HepG2 (cell line): ENCODE results near the gene HS3ST5. TPM values are rescaled to one million over a fixed set of nuclear protein-coding genes. Genes with fewer than 3 reads are reported as not detected.
A peak's percentile ranks its signal among the peaks of the same experiment; 100 is the strongest.

Experiments
- ATAC-seq: fragments of 200-7000 bp; cut with Tn5 transposase; 3 replicates; pipeline ENCODE4 v1.9.1; 2020; ENCODE audit warnings: mild to moderate bottlenecking, moderate library complexity
- BruUV-seq: library from RNA; stranded (reverse); fragments of 400-500 nt; replicated peaks from 2 replicates; lab custom pipeline; 2021; lab: Mats Ljungman, UMichigan
- CTCF ChIA-PET: fragments of 300-600 bp; formaldehyde crosslinking; extraction: SDS; loops from one replicate; lab custom pipeline; 2021; ENCODE audit warnings: low total read pairs, inconsistent platforms, low intra/inter-chr PET ratio; lab: Yijun Ruan, JAX
- POLR2A ChIA-PET: fragments of 350-600 bp; sonication (Branson Sonifier 250); formaldehyde crosslinking; loops from one replicate; lab custom pipeline; 2020; ENCODE audit warnings: antibody characterized with exemption, inconsistent platforms; lab: Yijun Ruan, JAX
- DNase-seq: peaks from one replicate; pipeline ENCODE4 v3.0.0-alpha.2; 2015; ENCODE audit warnings: low spot score
- FAIRE-seq: peaks from 3 replicates; lab custom pipeline; 2011; peaks lifted over from hg19 to GRCh38; lab: Jason Lieb, UNC
- H2AFZ ChIP-seq: one replicate; pipeline ENCODE4 v1.6.1; 2011; ENCODE audit warnings: low read length, inconsistent platforms
- H3K27ac ChIP-seq: fragments of 300-600 bp; 3 replicates; pipeline ENCODE4 v1.8.0; 2011; ENCODE audit warnings: mixed run types, mild to moderate bottlenecking, mixed read lengths, low read length, inconsistent platforms; ENCODE audit not compliant: insufficient read depth; ENCODE audit errors: extremely low read length
- H3K27me3 ChIP-seq, 2 experiments: fragments of 200-600 bp in 1 of 2; 2 replicates in 1 of 2; 3 replicates in 1 of 2; pipeline versions ENCODE4 v1.6.0 to v1.8.0; 2011; ENCODE audit warnings: low read length in 2 of 2, mild to moderate bottlenecking in 2 of 2, moderate library complexity in 2 of 2, inconsistent platforms in 1 of 2; ENCODE audit not compliant: insufficient read depth in 2 of 2, control insufficient read depth in 1 of 2
- H3K36me3 ChIP-seq, 2 experiments: fragments of 200-600 bp in 1 of 2; replicated peaks in 1 of 2; 2 replicates in 1 of 2; 3 replicates in 1 of 2; pipeline versions ENCODE4 v1.5.1 to v1.8.0; 2011; ENCODE audit warnings: low read length in 2 of 2, inconsistent platforms in 1 of 2; ENCODE audit not compliant: insufficient read depth in 2 of 2, control insufficient read depth in 1 of 2
- H3K4me1 ChIP-seq: 2 replicates; pipeline ENCODE4 v1.5.1; 2012; ENCODE audit warnings: low read length, inconsistent platforms; ENCODE audit not compliant: insufficient read depth
- H3K4me2 ChIP-seq: 2 replicates; pipeline ENCODE4 v1.6.0; 2011; ENCODE audit warnings: low read depth, low read length, inconsistent platforms
- H3K4me3 ChIP-seq, 3 experiments: fragments of 200-600 bp in 1 of 3; sonication (generic), shearing (Covaris generic) in 1 of 3; replicated peaks in 1 of 3; 2 replicates each; pipeline ENCODE4 v1.5.1; 2011 to 2016; ENCODE audit warnings: low read length in 3 of 3, inconsistent platforms in 2 of 3, low read depth in 2 of 3, mild to moderate bottlenecking in 2 of 3, control low read depth in 1 of 3, mixed read lengths in 1 of 3; ENCODE audit not compliant: insufficient read depth in 1 of 3
- H3K79me2 ChIP-seq: one replicate; pipeline ENCODE4 v1.6.1; 2011; ENCODE audit warnings: low read length, inconsistent platforms; ENCODE audit not compliant: insufficient read depth
- H3K9ac ChIP-seq: 2 replicates; pipeline ENCODE4 v1.6.0; 2011; ENCODE audit warnings: mild to moderate bottlenecking, low read depth, low read length, inconsistent platforms; ENCODE audit not compliant: insufficient read depth
- H3K9me3 ChIP-seq: 2 replicates; pipeline ENCODE4 v1.5.1; 2012; ENCODE audit warnings: mild to moderate bottlenecking, low read length
- H4K20me1 ChIP-seq: 2 replicates; pipeline ENCODE4 v1.6.0; 2011; ENCODE audit warnings: inconsistent platforms, mild to moderate bottlenecking, low read length, moderate library complexity; ENCODE audit not compliant: insufficient read depth
- DNMT3B ChIP-seq: conservative IDR thresholded peaks from 2 replicates; pipeline ENCODE4 v1.6.1; 2016; ENCODE audit warnings: missing biosample characterization, control low read depth
- HNF4A ChIP-seq: sonication (generic); formaldehyde crosslinking; IDR thresholded peaks from 2 replicates; pipeline ENCODE4 v1.4.0; 2020; ENCODE audit warnings: missing genetic modification reagents
- MAFF ChIP-seq: IDR thresholded peaks from 2 replicates; pipeline ENCODE4 v1.6.1; 2011; ENCODE audit warnings: low read depth, low read length, improper control_type of control experiment
- MAFK ChIP-seq, 2 experiments: IDR thresholded peaks in 1 of 2; conservative IDR thresholded peaks in 1 of 2; 2 replicates each; pipeline ENCODE4 v1.6.1; 2011; ENCODE audit warnings: improper control_type of control experiment in 2 of 2, low read length in 2 of 2
- MBNL3 ChIP-seq: fragments of 250-450 bp; sonication (Bioruptor Pico); conservative IDR thresholded peaks from 2 replicates; pipeline ENCODE4 v1.8.0; 2022; ENCODE audit warnings: mild to moderate bottlenecking, inconsistent platforms
- PAF1 ChIP-seq: IDR thresholded peaks from 2 replicates; pipeline ENCODE4 v1.6.1; 2016; ENCODE audit warnings: missing genetic modification reagents, missing compliant biosample characterization
- ZIK1 ChIP-seq: sonication (generic); formaldehyde crosslinking; IDR thresholded peaks from 2 replicates; pipeline ENCODE4 v1.5.0; 2020; ENCODE audit warnings: mild to moderate bottlenecking, low read depth, missing genetic modification reagents, borderline replicate concordance
- ZNF530 ChIP-seq: sonication (generic); formaldehyde crosslinking; IDR thresholded peaks from 2 replicates; pipeline ENCODE4 v1.5.0; 2020; ENCODE audit warnings: low read depth, mild to moderate bottlenecking, missing genetic modification reagents
- WGBS: methylation state at CpG from one replicate; pipeline ENCODE4 v1.1.6; 2017; ENCODE audit warnings: low lambda C conversion rate; 5-methylcytosine and 5-hydroxymethylcytosine counted together
- in situ Hi-C: cut with HindIII; loops from 2 replicates; pipeline ENCODE4 v1.10.0; 2017; ENCODE audit warnings: low pct_unique_long_range_greater_than_20kb; ENCODE audit not compliant: extremely low pct_ligation_motif_present
- intact Hi-C: fragments of 100-400 bp; cut with micrococcal nuclease; formaldehyde crosslinking; loops from one replicate; pipeline ENCODE4 v1.10.0; 2022; ENCODE audit not compliant: unreplicated experiment
- polyA plus RNA-seq, 8 experiments: library from polyadenylated mRNA; depleted of rRNA in 3 of 8; stranded (reverse) in 7 of 8; unstranded in 1 of 8; fragments of >200 nt; fragmentation: Illumina TruSeq in 4 of 8; extraction: Trizol in 4 of 8; gene quantifications; 2 replicates each; pipeline versions ENCODE4 v1.2.1 to v1.2.3, GENCODE V29; 2011 to 2016; ENCODE audit warnings: low read depth in 4 of 8, missing spikeins in 1 of 8, mixed read lengths in 1 of 8; ENCODE audit not compliant: insufficient read depth in 1 of 8
- total RNA-seq, 5 experiments: library from RNA; depleted of rRNA; stranded (reverse); fragments of >200 nt; fragmentation: Illumina TruSeq; extraction: Trizol; gene quantifications; 2 replicates each; pipeline ENCODE4 v1.2.3, GENCODE V29; 2016; ENCODE audit warnings: low read depth in 1 of 5

HS3ST5 gene
- total and polyA plus RNA-seq, 2 of the 13 experiments (the other 11 are each of a cell fraction or from before 2014, with no cell fraction given): 1.1 to 1.6 TPM

DNA sequence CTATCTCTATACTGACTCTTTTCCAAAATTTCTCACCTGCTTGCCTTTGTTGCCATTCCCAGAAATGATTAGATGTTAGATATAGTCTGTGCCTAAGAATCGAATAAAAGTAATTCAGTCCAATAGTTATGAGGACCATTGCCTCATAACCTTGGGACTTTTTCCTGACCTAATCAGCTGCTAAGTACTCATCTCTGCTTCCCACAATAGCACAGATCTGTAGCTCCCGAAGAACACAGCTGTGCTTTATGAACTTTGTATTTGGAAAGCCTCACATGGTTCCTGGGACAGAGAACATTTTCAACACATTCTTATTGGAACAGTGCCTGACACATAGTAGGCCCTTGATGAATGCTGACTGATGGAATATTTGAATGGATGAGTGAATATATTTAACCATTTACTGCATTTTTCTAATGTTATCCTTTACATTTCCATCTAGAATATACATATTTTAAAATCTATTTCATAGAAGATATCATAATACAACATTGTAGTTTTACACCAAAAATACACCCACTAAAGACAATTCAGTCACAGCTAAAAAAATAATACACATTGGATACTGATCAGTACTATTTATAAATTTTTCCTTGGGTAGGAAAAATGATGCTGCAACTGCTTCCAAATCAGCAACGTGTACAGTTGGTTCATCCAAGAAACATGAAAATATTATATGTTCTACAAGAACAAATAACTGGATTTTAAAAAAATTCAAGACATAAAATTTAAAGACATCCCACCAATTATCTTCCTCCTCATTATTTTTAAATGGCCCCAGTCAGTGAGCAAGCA is 53.9 kb downstream of the HS3ST5 start (continued):
- TF ChIP-seq ZIK1 (CRISPR knock-in tag): no peak

DNA sequence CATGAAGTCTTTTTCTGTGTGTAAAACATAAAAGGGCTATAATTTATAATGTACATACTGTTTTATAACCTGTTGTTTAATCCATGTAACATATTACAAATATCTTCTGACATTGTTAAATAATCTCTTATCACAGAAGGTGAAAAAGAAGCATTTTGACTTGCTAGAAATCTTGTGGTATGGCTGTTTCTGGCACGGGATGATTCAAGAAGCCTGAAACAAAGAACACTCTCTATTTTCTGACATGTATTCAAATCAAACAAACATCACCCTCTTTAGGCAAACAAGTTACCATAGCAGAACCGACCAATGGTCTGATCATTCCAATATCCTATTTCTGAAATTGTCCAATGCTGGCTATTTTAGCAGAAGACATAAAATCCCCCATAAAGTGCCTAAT is 55.4 kb downstream of the HS3ST5 start:
- Histone ChIP-seq H3K79me2 (no peaks in the 10 kb centered on the region), H3K4me3 (no peak overlapping the region), H3K27ac (no peak overlapping the region), H3K9me3 (no peaks in the 10 kb centered on the region), H3K36me3 (no peaks in the 10 kb centered on the region), H2AFZ (no peak overlapping the region), H3K9ac (no peak overlapping the region), H3K4me2 (no peak overlapping the region), H4K20me1 (no peaks in the 10 kb centered on the region), H3K27me3 (no peaks in the 10 kb centered on the region), H3K4me1 (peaks cover 37% of the 10 kb centered on the region)
- TF ChIP-seq ZNF530 (CRISPR knock-in tag) (no peak), HNF4A (0 out of 2 replicates have a peak, but pooled peaks have one; percentile 3)
- ChIA-PET POLR2A (no interaction called here), CTCF (no interaction called here)
- no peak for DNase-seq
- no peak for ATAC-seq
- 46% methylated on average over 2 of the region's 2 CpGs for WGBS
- in situ Hi-C loops: no loop called here
- FAIRE-seq: no peak
- intact Hi-C loops: no loop called here
- BruUV-seq: no TSS peak

GRCh38 chr6:114286211-114286610 is 56.6 kb downstream of the HS3ST5 start:
- BruUV-seq: no TSS peak
- intact Hi-C loops: no loop called here
- ATAC-seq: no peak
- in situ Hi-C loops: no loop called here
- Histone ChIP-seq H3K79me2 (no peaks in the 10 kb centered on the region), H3K9me3 (no peaks in the 10 kb centered on the region), H3K27me3 (no peaks in the 10 kb centered on the region), H2AFZ (no peak overlapping the region), H3K4me1 (peaks cover 31% of the 10 kb centered on the region), H3K4me2 (no peak overlapping the region), H4K20me1 (no peaks in the 10 kb centered on the region), H3K36me3 (no peaks in the 10 kb centered on the region), H3K27ac (no peak overlapping the region), H3K9ac (no peak overlapping the region), H3K4me3 (no peak overlapping the region)
- TF ChIP-seq MBNL3 (CRISPR knock-in tag) (no peak), MAFK (conservative IDR thresholded peaks at IDR 0.05 in 1 of 2, IDR thresholded peaks at IDR 0.05 in 1 of 2; ENCODE audit: low read length in 2 of 2) (peak; percentile 71 to 83), MAFF (peak; percentile 66), PAF1 (no peak), DNMT3B (no peak)
- ChIA-PET CTCF (no interaction called here), POLR2A (no interaction called here)
- DNase-seq: no peak
- 69% methylated on average over 2 of the region's 2 CpGs for WGBS
- FAIRE-seq: no peak
